Left kidney (tissue), 2 donors: ENCODE results near the gene CLK2. TPM values are rescaled to one million over a fixed set of nuclear protein-coding genes. Genes with fewer than 3 reads are reported as not detected.
"Not testable (repeated sequence)": the region's sequence is repeated elsewhere in the genome, so short reads cannot be mapped to it uniquely, and the experiment has no call there.

Experiments
- DNase-seq: peaks from one replicate; pipeline ENCODE4 v3.0.0-alpha.2; 2013
- polyA plus RNA-seq: library from polyadenylated mRNA; unstranded; fragments of 120-200 nt; gene quantifications from one replicate; pipeline ENCODE4 v1.2.1, GENCODE V29; 2013; ENCODE audit not compliant: insufficient read length

CLK2 gene
- polyA plus RNA-seq, 1 donor: 87.6 TPM

DNA sequence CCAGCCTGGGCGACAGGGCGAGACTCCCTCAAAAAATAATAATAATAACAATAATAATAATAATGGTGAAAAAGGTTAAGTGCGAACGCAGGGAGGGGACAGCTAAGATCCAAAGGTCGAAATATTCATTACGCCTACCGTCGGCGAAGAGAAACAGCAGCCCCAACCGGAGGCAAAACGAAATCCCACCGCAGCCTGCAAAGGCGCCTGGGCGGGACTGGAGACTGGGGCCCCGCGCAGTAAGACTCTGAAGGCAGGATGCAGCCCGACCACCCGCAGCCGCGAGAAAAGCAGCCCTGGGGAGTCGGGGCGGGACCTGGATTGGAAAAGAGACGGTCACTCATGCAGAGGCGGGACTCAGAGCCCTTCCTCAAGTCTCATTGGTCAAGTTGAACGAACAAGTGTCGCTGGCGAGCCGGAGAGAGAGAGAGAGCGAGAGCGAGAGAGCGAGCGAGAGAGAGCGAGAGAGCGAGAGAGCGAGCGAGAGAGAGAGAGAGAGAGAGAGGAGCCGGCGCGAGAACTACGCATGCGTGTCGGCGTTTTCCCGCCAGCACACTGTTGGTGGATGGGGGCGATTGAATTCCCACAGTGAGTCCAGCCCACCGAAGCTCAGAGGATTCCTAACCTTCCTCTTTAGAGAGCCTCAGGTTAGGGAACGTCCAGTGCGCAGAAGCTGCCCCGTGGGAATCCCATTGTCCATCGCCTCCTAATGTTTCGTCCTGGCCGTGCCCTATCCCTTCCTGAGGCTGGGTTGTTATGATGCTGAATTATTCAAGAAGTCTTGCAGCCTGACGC is 28.7 kb downstream of the CLK2 start:
- DNase-seq: peak; percentile 100

DNA sequence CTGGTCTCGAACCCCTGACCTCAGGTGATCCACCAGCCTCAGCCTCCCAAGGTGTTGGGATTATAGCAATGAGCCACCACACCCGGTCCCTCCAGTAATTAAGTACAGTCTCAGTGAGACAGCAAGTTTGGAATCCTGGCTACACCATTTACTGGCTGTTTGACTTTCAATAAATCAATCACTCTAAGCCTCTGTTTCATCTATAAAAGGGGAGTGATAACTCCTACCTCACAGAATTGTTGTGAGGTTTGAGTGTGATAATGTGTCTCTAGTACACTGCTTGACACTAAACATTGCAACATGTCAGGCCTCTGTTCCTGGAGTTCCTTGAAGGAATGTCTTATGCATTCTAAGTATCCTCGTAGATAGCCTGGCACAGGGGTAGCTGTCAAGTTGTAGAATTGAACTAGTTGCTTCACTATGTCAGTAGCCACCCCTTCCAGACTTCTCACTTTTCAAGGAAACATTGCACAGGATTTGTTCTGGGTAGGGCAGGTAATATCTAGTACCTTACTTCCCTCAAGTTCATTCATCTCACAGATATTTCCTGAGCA is 30.4 kb downstream of the CLK2 start:
- no peak for DNase-seq

- no peak for DNase-seq
Observed at GRCh38 chr1:155241841-155242264, 31.5 kb downstream of the CLK2 start.

DNA sequence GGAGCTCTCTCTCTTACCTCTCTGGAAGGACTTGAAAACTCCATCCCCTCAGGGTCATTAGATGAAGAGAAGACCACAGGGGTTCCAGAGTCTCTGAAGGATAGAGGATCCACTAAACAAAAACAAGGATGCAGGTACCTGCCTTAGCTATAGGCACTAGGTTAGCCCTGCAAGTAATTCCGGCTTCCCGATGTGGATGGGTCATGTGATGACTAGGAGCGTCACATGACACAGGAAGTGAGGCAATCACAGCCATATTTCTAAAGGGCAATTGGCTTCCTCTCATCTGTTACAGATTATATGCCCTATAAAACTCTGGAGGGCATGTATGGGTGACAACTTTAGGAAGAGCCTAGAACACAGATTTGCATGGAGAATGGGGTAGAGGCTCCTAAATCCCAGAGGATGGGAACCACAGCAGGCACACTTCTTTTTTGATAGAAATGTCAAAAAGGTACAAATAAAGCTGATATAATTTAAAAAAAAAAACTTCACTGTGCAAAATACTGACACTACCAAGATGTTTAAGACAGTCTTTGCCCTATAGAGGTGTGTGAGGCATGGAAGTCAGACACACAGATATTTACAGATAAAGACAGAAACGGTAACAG is 32.1 kb downstream of the CLK2 start:
- peak; percentile 77 for DNase-seq

DNA sequence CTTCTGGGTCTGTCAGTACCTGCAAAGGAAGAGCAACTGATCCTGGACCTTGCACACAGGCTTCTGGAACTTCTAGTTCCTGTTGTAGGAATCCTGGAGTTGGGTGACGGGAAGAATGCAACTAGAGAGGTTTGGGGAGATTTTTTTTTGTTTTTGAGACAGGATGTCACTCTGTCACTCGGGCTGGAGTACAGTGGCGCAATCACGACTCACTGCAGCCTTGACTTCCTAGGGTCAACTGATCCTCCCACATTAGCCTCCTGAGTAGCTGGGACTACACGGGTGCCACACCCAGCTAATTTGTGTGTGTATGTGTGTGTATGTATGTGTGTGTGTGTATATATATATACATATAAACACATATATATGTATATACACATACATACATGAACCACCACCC is 36.9 kb downstream of the CLK2 start:
- DNase-seq: no peak

DNA sequence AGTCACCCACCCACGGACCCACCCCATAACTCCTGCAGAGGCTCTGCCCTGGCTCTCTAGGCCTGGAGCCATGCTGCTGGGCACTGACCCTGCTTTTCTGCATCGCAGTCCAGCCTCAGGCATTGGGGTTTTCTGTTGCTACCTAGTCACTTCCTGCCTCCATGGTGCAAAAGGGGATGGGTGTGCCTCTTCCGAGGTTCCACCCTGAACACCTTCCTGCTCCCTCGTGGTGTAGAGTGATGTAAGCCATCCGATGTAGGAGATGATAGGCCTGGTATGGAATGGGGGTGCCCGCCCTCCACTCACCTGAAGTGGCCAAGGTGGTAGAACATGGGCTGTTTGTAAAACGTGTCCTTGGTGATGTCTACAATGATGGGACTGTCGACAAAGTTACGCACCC is 37.9 kb downstream of the CLK2 start:
- DNase-seq: not testable (repeated sequence)

- DNase-seq: not testable (repeated sequence)
Observed at GRCh38 chr1:155233502-155233901, 39.8 kb downstream of the CLK2 start.

DNA sequence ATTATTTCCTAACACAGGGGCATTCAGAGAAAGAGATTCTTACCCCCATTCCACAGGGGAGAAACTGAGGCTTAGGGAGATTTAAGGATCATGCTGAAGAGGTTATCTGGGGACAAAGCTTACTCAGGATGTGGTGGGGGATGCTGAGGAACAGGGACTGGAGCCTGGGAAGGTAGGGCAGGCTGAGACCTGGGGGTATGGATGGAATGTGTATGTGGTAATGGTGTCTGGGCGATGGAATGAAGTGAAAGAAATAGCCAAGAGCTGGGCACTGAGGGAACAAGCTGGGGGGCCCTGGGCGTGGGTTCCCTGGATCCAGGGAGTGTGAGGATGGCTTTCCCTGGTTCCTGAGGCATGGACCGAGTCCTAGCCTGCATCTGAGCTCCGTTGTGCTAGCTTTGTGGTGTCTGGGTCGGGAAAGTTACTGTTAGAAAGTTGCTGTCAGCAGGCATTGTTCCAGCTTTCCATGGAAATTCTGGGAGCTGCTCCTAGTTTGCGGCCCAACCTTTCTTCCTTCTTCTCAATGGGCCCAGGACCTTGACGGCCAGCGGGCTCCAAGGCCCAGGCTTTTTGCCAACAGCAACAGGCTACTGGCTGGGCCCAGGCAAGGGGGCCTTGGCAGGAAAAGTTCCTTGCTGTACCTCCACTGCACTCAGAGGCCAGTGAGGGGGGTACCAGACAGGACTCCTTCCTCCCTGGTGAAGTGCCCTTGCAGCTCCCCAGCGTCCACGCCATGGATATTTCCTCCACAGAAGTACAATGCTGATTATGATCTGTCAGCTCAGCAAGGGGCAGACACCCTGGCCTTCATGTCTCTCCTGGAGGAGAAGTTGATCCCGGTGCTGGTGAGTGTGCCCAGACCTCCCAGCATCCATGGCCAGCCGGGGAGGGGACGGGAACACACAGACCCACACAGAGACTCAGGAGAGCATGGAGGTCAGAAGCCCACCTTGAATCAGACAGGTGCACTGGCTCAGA is 41.0 kb downstream of the CLK2 start:
- DNase-seq: not testable (repeated sequence)

DNA sequence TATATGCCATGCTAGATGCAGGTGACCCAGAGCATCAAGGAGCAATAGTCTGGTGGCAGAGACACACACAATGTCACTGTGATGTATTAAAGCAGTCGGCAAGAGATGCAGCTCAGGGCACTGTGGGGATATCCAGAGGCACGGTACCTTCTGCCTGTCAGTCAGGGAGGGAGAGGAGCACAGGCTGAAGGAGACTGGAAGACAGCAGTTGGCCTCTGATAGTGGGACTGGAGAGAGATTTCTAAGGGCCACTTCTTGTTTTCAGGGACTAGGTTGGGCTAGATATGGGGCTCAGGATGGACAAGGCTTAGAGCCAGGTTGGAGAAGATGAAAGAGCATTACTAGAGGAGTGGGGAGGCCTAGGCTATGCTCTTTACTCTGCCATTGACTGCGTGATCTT is 42.0 kb downstream of the CLK2 start:
- DNase-seq: not testable (repeated sequence)

- DNase-seq: no peak
Observed at GRCh38 chr1:155228096-155228427, 45.2 kb downstream of the CLK2 start.

DNA sequence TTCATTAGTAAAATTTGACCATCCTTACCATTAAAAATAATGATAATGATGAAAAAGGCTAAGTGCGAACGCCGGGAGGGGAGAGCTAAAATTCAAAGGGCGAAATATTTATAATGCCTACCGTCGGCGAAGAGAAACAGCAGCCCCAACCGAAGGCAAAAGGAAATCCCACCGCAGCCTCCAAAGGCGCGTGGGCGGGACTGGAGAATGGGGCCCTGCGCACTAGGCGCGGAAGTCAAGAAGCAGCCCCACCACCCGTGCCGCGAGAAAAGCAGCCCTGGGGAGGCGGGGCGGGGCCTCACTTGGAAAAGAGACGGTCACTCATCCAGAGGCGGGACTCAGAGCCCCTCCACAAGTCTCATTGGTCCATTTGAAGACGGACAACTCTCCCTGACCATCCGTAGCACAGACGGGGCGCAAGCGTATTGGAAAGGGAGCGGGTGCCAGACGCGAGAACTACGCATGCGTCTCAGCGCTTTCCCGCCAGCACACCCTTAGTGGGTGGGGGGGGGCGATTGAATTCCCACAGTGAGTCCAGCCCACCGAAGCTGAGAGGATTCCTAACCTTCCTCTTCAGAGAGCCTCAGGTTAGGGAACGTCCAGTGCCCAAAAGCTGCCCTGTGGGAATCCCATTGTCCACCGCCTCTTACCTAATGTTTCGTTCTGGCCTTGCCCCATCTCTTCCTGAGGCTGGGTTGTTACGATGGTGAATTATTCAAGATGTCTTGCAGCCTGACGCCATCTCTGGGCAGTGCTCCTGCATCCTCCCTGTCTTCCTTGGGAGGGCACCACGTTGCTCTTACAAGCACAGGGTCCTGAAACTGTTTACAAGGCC is 45.8 kb downstream of the CLK2 start:
- DNase-seq: peak; percentile 100

DNA sequence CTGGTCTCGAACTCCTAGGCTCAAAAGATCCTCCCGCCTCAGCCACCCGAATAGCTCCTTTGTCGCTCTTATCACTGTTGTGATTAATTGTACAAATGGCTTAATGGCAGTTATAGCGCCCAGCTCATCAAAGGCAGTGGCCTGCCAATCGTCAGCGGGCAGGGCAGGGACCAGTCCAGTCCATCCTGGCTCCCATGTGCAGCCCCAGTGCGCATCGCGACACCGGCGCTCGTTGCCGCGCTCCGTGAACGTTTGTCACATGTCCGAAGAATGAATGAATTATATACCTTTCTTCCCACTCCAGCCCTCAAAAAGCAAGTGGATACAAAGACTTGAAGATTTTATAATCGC is 46.4 kb downstream of the CLK2 start:
- no peak for DNase-seq

DNA sequence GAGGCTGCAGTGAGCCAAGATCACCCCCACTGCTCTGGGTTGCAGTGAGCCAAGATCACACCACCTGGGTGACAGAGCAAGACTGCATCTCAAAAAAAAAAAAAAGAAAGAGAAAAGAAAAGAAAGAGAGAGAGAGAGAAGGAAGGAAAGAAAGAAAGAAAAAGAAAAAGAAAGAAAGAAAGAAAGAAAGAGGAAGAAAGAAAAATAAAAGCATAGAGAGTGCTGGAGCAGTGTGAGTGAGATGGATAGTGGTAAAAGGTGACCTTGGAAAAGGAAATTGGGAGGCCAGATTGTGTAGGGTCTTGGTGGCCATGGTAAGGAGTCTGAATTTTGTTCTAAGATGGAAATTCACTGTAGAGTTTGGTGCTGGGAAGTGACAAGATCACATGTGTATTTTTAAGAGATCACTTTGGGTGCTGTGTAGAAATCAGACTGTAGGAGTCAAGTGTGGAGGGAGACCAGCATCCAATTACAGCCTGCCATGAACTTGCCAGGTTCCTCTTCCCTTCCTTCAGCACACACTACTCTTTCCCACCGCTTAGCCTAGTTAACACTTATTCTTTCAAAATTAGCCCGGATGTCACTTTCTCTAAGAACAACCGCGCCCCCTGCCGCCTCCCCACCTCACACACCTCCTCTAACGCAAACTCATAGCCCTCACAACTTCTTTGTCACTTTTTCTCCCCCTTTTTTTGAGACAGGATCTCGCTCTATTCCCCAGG is 47.0 kb downstream of the CLK2 start:
- peak; percentile 85 for DNase-seq

- DNase-seq: not testable (repeated sequence)
Observed at GRCh38 chr1:155225404-155225759, 47.9 kb downstream of the CLK2 start.

GRCh38 chr1:155223047-155223446 is 50.3 kb downstream of the CLK2 start:
- DNase-seq: no peak

GRCh38 chr1:155220211-155220965 is 52.9 kb downstream of the CLK2 start:
- not testable (repeated sequence) for DNase-seq

DNA sequence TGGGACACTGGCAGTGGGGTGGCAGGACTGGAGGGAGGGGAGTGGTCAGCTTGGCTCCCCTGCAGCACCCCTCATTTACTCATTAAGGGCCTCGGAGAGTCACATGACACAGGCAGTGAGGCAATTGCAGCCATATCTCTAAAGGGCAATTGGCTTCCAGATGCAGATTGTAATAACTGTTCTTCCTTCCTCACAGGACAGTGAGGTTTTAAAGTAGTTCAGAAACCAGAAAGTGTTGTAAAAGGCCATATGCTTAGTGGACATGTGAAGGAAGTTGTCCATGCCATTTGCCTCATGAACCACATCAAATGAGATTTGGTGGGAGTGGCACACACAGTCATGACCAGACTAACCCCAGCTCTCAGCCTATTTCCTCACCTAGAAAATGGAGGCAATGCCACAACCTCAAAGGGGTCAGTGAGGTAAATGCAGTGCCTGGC is 53.7 kb downstream of the CLK2 start:
- DNase-seq: no peak

- peak; percentile 79 for DNase-seq
Observed at GRCh38 chr1:155218854-155219591, 54.3 kb downstream of the CLK2 start.

- DNase-seq: not testable (repeated sequence)
Observed at GRCh38 chr1:155214702-155215101, 58.6 kb downstream of the CLK2 start.
